ENCODE measurements around the gene SLC1A7. TPM values are rescaled to one million over a fixed set of nuclear protein-coding genes. Genes with fewer than 3 reads are reported as not detected.

The SLC1A7 gene
- total and polyA plus RNA-seq, 4 donors, result 0.21 to 0.67 (median 0.43) TPM

- WGBS, result 84% methylated on average over 17 of the region's 17 CpGs
- Histone ChIP-seq H3K36me3 (ENCODE audit: control insufficient read depth in 4 of 4, insufficient read depth in 3 of 4, low read depth in 1 of 4, low read length in 3 of 4) (no peaks in the 10 kb centered on the region), H3K27ac (ENCODE audit: low read depth in 1 of 2, low read length in 2 of 2) (no peak overlapping the region), H3K9me3 (ENCODE audit: control insufficient read depth in 4 of 4, low read length in 3 of 4) (no peaks in the 10 kb centered on the region), H3K4me1 (ENCODE audit: control insufficient read depth in 4 of 4, insufficient read depth in 4 of 4, low read length in 3 of 4) (no peaks in the 10 kb centered on the region), H3K4me3 (ENCODE audit: low read depth in 1 of 3, low read length in 3 of 3) (no peak overlapping the region), H3K27me3 (ENCODE audit: control insufficient read depth in 4 of 4, insufficient read depth in 4 of 4, low read length in 3 of 4) (no peaks in the 10 kb centered on the region), H3K9ac (ENCODE audit: low read depth in 1 of 2, low read length in 2 of 2) (no peak overlapping the region)
- no peak for TF ChIP-seq RXRA (IDR thresholded peaks at IDR 0.05)
- TF ChIP-seq MAX (IDR thresholded peaks at IDR 0.05), result no peak
- DNase-seq (ENCODE audit: low spot score), result no peak
These were observed 58.5 kb downstream of the SLC1A7 start for GRCh38 chr1:53083636-53084588.

- Histone ChIP-seq H3K9ac (ENCODE audit: low read depth in 1 of 2, low read length in 2 of 2) (no peak overlapping the region), H3K27ac (ENCODE audit: low read depth in 1 of 2, low read length in 2 of 2) (no peak overlapping the region), H3K9me3 (ENCODE audit: control insufficient read depth in 4 of 4, low read length in 3 of 4) (no peaks in the 10 kb centered on the region), H3K4me1 (ENCODE audit: control insufficient read depth in 4 of 4, insufficient read depth in 4 of 4, low read length in 3 of 4) (no peaks in the 10 kb centered on the region), H3K36me3 (ENCODE audit: control insufficient read depth in 4 of 4, insufficient read depth in 3 of 4, low read depth in 1 of 4, low read length in 3 of 4) (no peaks in the 10 kb centered on the region), H3K27me3 (ENCODE audit: control insufficient read depth in 4 of 4, insufficient read depth in 4 of 4, low read length in 3 of 4) (no peaks in the 10 kb centered on the region), H3K4me3 (ENCODE audit: low read depth in 1 of 3, low read length in 3 of 3) (no peak overlapping the region)
- WGBS, result 85% methylated on average over 13 of the region's 13 CpGs
- TF ChIP-seq HNF4G (IDR thresholded peaks at IDR 0.05) (no peak), EGR1 (IDR thresholded peaks at IDR 0.05; ENCODE audit: low read depth in 2 of 2) (no peak), CTCF (IDR thresholded peaks at IDR 0.05; ENCODE audit: low read depth, low read length, missing input control) (no peak), RXRA (IDR thresholded peaks at IDR 0.05) (no peak), TAF1 (conservative IDR thresholded peaks at IDR 0.05) (no peak), RAD21 (IDR thresholded peaks at IDR 0.05) (no peak), GABPA (IDR thresholded peaks at IDR 0.05 in 1 of 2, conservative IDR thresholded peaks at IDR 0.05 in 1 of 2) (no peak), ZBTB33 (IDR thresholded peaks at IDR 0.05) (no peak), MAX (IDR thresholded peaks at IDR 0.05) (no peak), NR2F2 (IDR thresholded peaks at IDR 0.05) (no peak), YY1 (IDR thresholded peaks at IDR 0.05) (no peak), ATF3 (IDR thresholded peaks at IDR 0.05) (no peak), FOXA2 (IDR thresholded peaks at IDR 0.05) (no peak), JUND (IDR thresholded peaks at IDR 0.05) (no peak), SP1 (IDR thresholded peaks at IDR 0.05) (no peak)
- no peak for DNase-seq (ENCODE audit: low spot score)
These were observed 59.5 kb downstream of the SLC1A7 start for GRCh38 chr1:53082826-53083455.
